GM06990 (cell line): ENCODE measurements around the gene AKAP13.

ENCODE experiments used
- DNase-seq: peaks from one replicate; pipeline ENCODE4 v3.0.0-alpha.2; 2011; ENCODE audit not compliant: insufficient read length; ENCODE audit errors: extremely low read depth
- H3K27me3 ChIP-seq: replicated peaks from 2 replicates; pipeline ENCODE4 v1.6.0; 2011; ENCODE audit warnings: low read length; ENCODE audit not compliant: control insufficient read depth, insufficient read depth
- H3K36me3 ChIP-seq: 2 replicates; pipeline ENCODE4 v1.5.1; 2011; ENCODE audit warnings: low read length; ENCODE audit not compliant: control insufficient read depth, insufficient read depth
- H3K4me3 ChIP-seq: replicated peaks from 2 replicates; pipeline ENCODE4 v1.5.1; 2011; ENCODE audit warnings: low read depth, mild to moderate bottlenecking, control low read depth, low read length
- CTCF ChIP-seq: IDR thresholded peaks from 2 replicates; pipeline ENCODE4 v1.5.1; 2011; ENCODE audit warnings: low read length, control low read depth, mild to moderate bottlenecking, inconsistent platforms; ENCODE audit not compliant: insufficient read depth, poor library complexity, severe bottlenecking

The AKAP13 gene

GRCh38 chr15:85770096-85771041 is 390.0 kb downstream of the AKAP13 start:
- Histone ChIP-seq H3K36me3 (no peaks in the 10 kb centered on the region), H3K27me3 (no peaks in the 10 kb centered on the region), H3K4me3 (no peak overlapping the region)
- TF ChIP-seq CTCF: no peak
- DNase-seq: no peak

- H3K36me3 ChIP-seq: no peaks in the 10 kb centered on the region
- no peak overlapping the region for H3K4me3 ChIP-seq
- no peak for DNase-seq
- no peak for TF ChIP-seq CTCF
- H3K27me3 ChIP-seq: no peaks in the 10 kb centered on the region
Measured at GRCh38 chr15:85771271-85771670, 390.9 kb downstream of the AKAP13 start.

- H3K4me3 ChIP-seq: no peak overlapping the region
- no peak for DNase-seq
- no peaks in the 10 kb centered on the region for H3K36me3 ChIP-seq
Measured at GRCh38 chr15:85771781-85772445, 391.5 kb downstream of the AKAP13 start.

GRCh38 chr15:85772668-85773067 is 392.3 kb downstream of the AKAP13 start:
- no peaks in the 10 kb centered on the region for H3K27me3 ChIP-seq
- no peaks in the 10 kb centered on the region for H3K36me3 ChIP-seq
- TF ChIP-seq CTCF: no peak
- no peak overlapping the region for H3K4me3 ChIP-seq
- DNase-seq: no peak

More at GRCh38 chr15:85771781-85772445, 391.5 kb downstream of the AKAP13 start:
- no peak for TF ChIP-seq CTCF
- no peaks in the 10 kb centered on the region for H3K27me3 ChIP-seq

- TF ChIP-seq CTCF: no peak
- no peak for DNase-seq
Measured at GRCh38 chr15:85773249-85773648, 392.8 kb downstream of the AKAP13 start.

More at GRCh38 chr15:85773249-85773648, 392.8 kb downstream of the AKAP13 start:
- no peaks in the 10 kb centered on the region for H3K36me3 ChIP-seq
- no peak overlapping the region for H3K4me3 ChIP-seq
- no peaks in the 10 kb centered on the region for H3K27me3 ChIP-seq
